Measurements from ENCODE around the gene DAB2IP.

The DAB2IP gene

GRCh38 chr9:121636978-121637712, 14.3 kb upstream of the DAB2IP start:
- Histone ChIP-seq H3F3A (ENCODE audit: insufficient read depth) (no peaks in the 10 kb centered on the region), H3K27me3 (ENCODE audit: low read length) (no peaks in the 10 kb centered on the region), H3K4me2 (ENCODE audit: low read depth, low read length, poor library complexity, severe bottlenecking) (no peak overlapping the region), H3K9me2 (replicated peaks; ENCODE audit: insufficient read depth, low read length) (no peaks in the 10 kb centered on the region), H3K79me2 (ENCODE audit: insufficient read depth, low read length) (no peaks in the 10 kb centered on the region), H3K9ac (ENCODE audit: low read length) (no peak overlapping the region), H3K36me3 (ENCODE audit: low read length) (no peaks in the 10 kb centered on the region), H3K27ac (ENCODE audit: low read depth, low read length) (no peak overlapping the region), H3K4me3 (ENCODE audit: insufficient read depth, low read length, poor library complexity, severe bottlenecking) (no peak overlapping the region), H4K20me1 (ENCODE audit: low read depth, low read length) (no peaks in the 10 kb centered on the region), H2AFZ (ENCODE audit: low read depth, low read length, severe bottlenecking) (no peak overlapping the region), H3K9me3 (ENCODE audit: insufficient read depth, low read length) (no peaks in the 10 kb centered on the region)
- TF ChIP-seq EZH2phosphoT487 (conservative IDR thresholded peaks at IDR 0.05; ENCODE audit: low read length) (no peak), CTCF (IDR thresholded peaks at IDR 0.05; ENCODE audit: insufficient read depth, low read length, poor library complexity, severe bottlenecking) (no peak)

- Histone ChIP-seq H3K27me3 (ENCODE audit: low read length) (no peaks in the 10 kb centered on the region), H3K4me3 (ENCODE audit: insufficient read depth, low read length, poor library complexity, severe bottlenecking) (no peak overlapping the region), H3K79me2 (ENCODE audit: insufficient read depth, low read length) (no peaks in the 10 kb centered on the region), H3K4me2 (ENCODE audit: low read depth, low read length, poor library complexity, severe bottlenecking) (no peak overlapping the region), H3K9ac (ENCODE audit: low read length) (no peak overlapping the region), H3K36me3 (ENCODE audit: low read length) (no peaks in the 10 kb centered on the region), H4K20me1 (ENCODE audit: low read depth, low read length) (no peaks in the 10 kb centered on the region), H3K9me3 (ENCODE audit: insufficient read depth, low read length) (no peaks in the 10 kb centered on the region), H2AFZ (ENCODE audit: low read depth, low read length, severe bottlenecking) (no peak overlapping the region), H3F3A (ENCODE audit: insufficient read depth) (no peaks in the 10 kb centered on the region), H3K9me2 (replicated peaks; ENCODE audit: insufficient read depth, low read length) (no peaks in the 10 kb centered on the region), H3K27ac (ENCODE audit: low read depth, low read length) (no peak overlapping the region)
- TF ChIP-seq EZH2phosphoT487 (conservative IDR thresholded peaks at IDR 0.05; ENCODE audit: low read length) (no peak), CTCF (IDR thresholded peaks at IDR 0.05; ENCODE audit: insufficient read depth, low read length, poor library complexity, severe bottlenecking) (no peak)
These were observed 13.7 kb upstream of the DAB2IP start for GRCh38 chr9:121637713-121638220.

- Histone ChIP-seq H3F3A (ENCODE audit: insufficient read depth) (no peaks in the 10 kb centered on the region), H3K27me3 (ENCODE audit: low read length) (no peaks in the 10 kb centered on the region), H3K36me3 (ENCODE audit: low read length) (no peaks in the 10 kb centered on the region), H3K9ac (ENCODE audit: low read length) (no peak overlapping the region), H3K9me2 (replicated peaks; ENCODE audit: insufficient read depth, low read length) (no peaks in the 10 kb centered on the region), H3K79me2 (ENCODE audit: insufficient read depth, low read length) (no peaks in the 10 kb centered on the region), H3K27ac (ENCODE audit: low read depth, low read length) (no peak overlapping the region), H3K4me3 (ENCODE audit: insufficient read depth, low read length, poor library complexity, severe bottlenecking) (no peak overlapping the region), H4K20me1 (ENCODE audit: low read depth, low read length) (no peaks in the 10 kb centered on the region), H3K4me2 (ENCODE audit: low read depth, low read length, poor library complexity, severe bottlenecking) (no peak overlapping the region), H3K9me3 (ENCODE audit: insufficient read depth, low read length) (no peaks in the 10 kb centered on the region), H2AFZ (ENCODE audit: low read depth, low read length, severe bottlenecking) (no peak overlapping the region)
- TF ChIP-seq EZH2phosphoT487 (conservative IDR thresholded peaks at IDR 0.05; ENCODE audit: low read length) (no peak), CTCF (IDR thresholded peaks at IDR 0.05; ENCODE audit: insufficient read depth, low read length, poor library complexity, severe bottlenecking) (no peak)
These were observed 13.0 kb upstream of the DAB2IP start for GRCh38 chr9:121638399-121638798.
